ENCODE measurements around the gene IBSP.

IBSP gene

DNA sequence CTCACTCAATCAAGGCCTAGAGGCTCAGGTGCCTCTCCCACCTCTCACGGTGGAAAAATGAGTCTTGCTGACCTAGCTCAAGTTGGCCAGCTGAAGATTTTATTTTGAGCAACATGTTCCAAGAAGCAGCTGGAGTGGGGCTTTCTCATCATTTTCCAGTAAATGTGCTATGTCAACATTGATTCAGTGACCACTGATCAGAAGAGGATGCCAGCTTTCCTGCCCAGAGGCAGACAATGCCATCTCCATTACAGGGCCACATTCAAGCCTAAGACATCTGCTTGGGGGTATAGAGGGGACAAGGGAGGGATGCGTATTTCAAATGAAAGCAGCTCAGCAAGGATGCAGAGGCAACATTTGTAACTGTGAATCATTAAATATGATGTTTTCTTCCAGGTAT lies 36.4 kb downstream of the IBSP start:
- in situ Hi-C loops (cut with MboI; ENCODE audit: low sequenced_read_pairs), result loop anchor here (25.0 kb wide), 2 partner anchors 348 to 677 kb away; partner anchors contain the start of gene PYURF

DNA sequence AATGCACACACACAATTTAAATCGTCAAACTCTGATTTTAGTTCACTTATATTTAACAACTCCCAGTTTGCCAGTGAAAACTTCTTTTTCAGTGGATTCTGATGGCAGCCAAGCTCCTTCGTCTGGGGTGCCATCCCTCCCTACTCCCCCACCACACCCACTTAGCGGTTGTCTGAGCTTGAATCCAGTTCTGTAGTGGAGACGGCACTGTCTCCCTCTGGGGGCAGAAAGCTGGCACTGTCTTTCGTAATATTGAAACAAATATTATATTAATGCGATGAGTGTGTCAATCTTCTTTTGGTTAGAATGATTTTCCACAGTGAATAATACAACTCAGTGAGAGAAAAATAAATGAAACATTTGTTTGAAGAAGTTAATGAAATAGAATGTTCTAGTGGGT lies 38.9 kb downstream of the IBSP start:
- in situ Hi-C loops (cut with MboI; ENCODE audit: low sequenced_read_pairs), result loop anchor here (25.0 kb wide), 2 partner anchors 351 to 674 kb away; partner anchors contain the start of gene PYURF

DNA sequence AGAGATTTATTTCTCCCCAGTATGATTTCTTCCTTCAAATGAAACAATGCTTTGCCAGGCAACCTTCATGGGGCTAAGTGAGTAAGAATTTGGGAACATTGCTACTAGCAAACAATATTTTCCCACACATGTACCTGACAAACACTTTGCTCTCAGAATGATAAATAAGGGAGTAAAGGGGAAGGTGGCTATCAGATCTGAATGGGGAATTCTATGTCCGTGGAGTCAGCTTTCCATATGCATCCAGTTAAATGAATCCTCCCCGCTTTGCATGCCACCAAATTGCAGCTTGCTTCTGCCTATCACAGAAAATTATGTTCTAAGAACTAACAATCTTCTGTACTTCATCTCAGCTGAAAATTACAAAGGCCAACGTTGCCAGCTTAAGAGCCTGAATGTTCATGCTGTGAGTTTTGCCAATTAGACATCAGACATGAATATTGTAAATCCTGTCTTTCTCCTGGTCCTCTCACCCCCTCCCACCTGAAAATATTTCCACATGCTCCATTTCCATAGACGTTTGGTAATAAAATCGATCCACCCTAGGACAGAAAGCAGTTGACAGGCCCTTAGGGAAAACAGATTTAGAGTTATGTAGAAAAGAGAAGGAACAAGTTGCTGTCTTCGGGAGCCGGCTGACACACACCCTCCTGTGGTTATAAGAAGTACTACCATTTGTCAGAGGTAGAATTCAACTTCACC lies 39.7 kb downstream of the IBSP start:
- in situ Hi-C loops (cut with MboI; ENCODE audit: low sequenced_read_pairs), result loop anchor here (25.0 kb wide), 2 partner anchors 352 to 673 kb away; partner anchors contain the start of gene PYURF

DNA sequence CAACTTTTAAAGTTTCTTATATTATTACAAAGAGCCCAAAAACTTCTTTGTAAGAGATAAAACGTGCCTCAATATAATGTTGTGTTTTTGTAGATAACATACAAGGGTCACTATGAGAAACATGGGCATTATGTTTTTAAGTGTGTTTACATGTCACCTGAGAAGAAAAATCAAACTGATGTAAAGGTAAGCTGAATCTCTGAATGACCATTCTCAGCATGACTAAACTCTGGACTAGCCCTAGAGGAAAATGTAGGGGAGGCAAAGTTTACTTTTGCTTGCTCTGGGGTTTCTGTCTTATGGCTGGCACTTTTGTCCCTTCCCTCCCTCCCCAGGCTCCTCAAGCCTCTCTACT lies 40.2 kb downstream of the IBSP start:
- in situ Hi-C loops (cut with MboI; ENCODE audit: low sequenced_read_pairs), result loop anchor here (25.0 kb wide), 2 partner anchors 352 to 673 kb away; partner anchors contain the start of gene PYURF

DNA sequence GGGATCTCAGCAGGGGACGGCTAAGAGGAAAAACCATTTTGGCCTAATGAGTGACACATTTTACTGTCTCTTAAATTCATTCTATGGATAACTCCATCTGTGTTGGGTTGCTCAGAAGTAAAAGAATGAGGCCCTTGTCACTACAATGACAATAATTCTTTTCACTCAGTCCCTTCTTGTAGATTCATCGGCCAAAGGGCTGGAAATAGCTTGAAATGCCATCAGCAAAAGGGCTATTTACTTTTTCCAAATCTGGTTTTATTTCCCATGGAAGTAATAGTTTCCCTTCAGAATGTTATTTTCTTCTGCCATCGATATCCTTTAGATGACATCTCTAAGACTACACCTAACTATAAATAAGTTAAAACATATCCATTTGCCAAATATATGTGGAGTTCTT lies 40.8 kb downstream of the IBSP start:
- in situ Hi-C loops (cut with MboI; ENCODE audit: low sequenced_read_pairs), result loop anchor here (10.0 to 25.0 kb wide), 3 partner anchors 165 to 672 kb away; partner anchors contain the start of gene PYURF

DNA sequence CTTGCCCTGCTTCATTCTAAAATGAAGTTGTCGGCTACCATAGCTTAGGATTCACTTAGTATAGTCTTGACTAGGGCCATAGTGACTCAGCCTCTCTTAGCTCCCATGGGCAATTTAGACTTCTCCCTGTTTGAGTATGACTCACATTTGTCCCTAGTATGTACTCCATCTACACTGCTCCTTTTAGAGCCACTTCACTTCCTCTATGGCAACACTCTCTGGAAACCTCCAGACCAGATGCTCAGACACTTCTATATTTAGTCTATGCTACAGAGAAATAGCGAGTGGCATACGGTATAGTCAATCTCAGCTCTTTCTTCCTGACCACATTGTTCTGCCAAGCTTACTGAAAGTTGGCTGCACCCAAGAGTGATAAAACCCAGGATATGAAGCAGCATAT lies 44.6 kb downstream of the IBSP start:
- in situ Hi-C loops (cut with MboI; ENCODE audit: low sequenced_read_pairs), result loop anchor here (10.0 to 25.0 kb wide), 3 partner anchors 169 to 668 kb away; partner anchors contain the start of gene PYURF

DNA sequence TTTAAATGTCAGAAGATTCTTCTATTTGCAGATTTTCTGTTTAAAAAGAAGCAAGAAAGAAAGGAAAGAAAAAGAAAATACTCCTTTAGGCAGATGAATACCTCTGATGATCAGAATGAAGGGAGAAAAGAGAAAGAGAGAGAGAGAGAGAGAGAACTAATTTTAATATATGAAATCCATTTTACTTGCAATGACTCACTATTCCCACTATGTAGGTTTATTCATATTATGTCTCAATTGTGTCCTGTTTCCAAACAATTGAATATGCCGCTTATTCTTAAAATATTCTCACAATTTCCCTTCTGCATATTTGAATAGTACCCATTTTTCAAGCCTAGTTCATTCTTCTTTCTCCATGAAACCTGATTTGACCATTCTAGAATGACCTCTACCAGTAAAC lies 45.1 kb downstream of the IBSP start:
- in situ Hi-C loops (cut with MboI; ENCODE audit: low sequenced_read_pairs), result loop anchor here (10.0 to 25.0 kb wide), 3 partner anchors 170 to 668 kb away; partner anchors contain the start of gene PYURF

DNA sequence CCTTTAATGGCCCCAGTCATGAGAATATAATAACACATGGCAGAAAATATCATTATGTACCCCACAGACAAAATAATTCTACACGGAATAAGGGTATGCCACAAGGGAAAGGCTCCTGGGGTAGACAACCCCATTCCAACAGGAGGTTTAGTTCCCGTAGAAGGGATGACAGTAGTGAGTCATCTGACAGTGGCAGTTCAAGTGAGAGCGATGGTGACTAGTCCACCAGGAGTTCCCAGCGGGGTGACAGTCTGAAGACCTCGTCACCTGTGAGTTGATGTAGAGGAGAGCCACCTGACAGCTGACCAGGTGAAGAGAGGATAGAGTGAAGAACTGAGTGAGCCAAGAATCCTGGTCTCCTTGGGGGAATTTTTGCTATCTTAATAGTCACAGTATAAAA lies 46.9 kb downstream of the IBSP start:
- in situ Hi-C loops (cut with MboI; ENCODE audit: low sequenced_read_pairs), result loop anchor here (10.0 to 25.0 kb wide), 3 partner anchors 171 to 666 kb away; partner anchors contain the start of gene PYURF

DNA sequence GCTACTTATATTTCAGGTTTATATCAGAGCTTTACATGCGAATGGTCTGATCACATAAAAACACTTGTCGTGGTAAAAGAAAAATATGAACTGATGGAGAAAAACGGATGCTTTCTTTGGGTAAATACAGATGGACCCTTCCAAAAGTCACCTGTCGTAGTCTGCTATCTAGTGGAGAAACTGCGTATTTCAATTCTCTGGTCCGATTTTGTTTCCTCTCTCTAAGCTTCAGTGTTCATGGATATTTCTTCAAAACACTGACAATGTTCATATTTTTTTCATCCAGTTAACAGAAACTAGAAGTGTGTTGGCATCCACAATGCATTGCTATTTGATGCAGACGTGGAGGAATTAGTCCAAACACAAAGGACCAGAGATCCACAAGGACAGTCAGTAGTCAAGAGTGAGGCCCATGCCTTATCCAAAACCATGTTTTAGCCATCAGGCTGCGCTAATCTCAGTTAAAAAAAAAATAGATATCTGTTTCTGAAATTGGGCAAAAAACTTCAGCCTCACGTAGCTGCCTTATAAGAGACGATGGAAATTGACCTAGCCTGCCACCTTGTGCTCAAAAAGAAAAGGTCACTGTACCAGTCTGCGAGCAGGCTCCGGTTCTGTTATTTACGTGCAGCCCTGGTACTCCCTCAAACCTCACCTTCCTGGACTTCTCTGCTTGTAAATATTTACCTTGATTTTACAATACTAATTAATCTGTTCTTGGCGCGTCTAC lies 49.4 kb downstream of the IBSP start:
- in situ Hi-C loops (cut with MboI; ENCODE audit: low sequenced_read_pairs), result loop anchor here (10.0 to 25.0 kb wide), 3 partner anchors 174 to 664 kb away; partner anchors contain the start of gene PYURF

DNA sequence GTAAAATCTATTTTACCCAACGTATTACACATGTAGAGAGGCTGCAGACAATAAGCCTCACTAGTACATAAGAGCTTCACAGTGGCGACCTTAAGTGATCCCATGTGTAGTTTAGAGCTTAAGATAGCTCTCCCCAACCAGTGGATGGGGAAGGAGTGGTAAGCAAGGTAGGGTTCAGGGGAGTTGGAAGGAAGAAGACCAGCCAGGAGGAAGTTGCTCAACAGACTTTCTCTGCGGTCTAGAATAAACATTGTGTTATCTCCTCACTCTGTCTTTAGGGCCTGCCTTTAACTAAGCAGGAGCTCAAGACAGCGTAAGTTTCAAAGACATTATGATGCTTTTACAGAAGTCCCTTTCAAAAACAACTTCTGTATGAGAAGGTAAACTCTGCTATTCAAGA lies 50.3 kb downstream of the IBSP start:
- in situ Hi-C loops (cut with MboI; ENCODE audit: low sequenced_read_pairs), result loop anchor here (10.0 to 25.0 kb wide), 5 partner anchors 115 to 663 kb away; partner anchors contain the start of gene PYURF

DNA sequence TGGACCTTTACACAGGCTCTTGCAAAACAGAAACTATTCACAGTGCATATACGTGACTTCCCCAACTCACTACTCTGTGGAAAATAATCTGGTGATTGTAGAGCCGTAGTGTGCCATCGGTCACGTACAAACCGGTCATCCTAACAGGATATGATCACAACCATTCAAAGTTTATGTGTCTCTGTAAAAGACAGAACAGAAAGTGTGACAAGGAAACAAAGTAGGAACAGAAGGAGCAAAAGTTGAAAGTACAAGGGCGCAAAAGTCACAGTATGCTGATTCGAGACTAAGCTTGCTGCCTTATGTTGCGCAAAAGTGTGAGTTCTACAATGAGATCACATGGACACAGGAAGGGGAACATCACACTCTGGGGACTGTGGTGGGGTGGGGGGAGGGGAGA lies 52.0 kb downstream of the IBSP start:
- in situ Hi-C loops (cut with MboI; ENCODE audit: low sequenced_read_pairs), result loop anchor here (10.0 to 25.0 kb wide), 2 partner anchors 113 to 361 kb away; no protein-coding TSS in a partner anchor

DNA sequence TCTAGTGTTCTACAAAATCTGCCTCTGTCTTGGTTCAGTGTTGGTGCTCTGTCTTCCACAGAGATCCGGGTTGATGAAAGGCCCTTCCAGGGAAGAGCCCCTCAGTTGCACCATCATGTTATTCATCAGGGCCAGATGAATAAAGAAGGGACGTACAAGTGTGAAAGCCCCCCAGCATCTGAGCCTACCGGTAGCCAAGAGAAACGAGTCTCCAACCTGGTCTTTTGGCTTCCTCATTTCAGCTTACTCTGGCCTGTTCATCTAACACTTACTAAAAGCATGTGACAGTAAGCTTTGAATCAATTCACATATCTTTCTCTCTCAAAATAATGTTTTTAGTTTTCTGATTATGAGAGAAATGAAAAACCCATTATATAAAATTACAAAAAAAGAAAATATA lies 52.6 kb downstream of the IBSP start:
- in situ Hi-C loops (cut with MboI; ENCODE audit: low sequenced_read_pairs), result loop anchor here (10.0 to 25.0 kb wide), 2 partner anchors 113 to 360 kb away; no protein-coding TSS in a partner anchor

DNA sequence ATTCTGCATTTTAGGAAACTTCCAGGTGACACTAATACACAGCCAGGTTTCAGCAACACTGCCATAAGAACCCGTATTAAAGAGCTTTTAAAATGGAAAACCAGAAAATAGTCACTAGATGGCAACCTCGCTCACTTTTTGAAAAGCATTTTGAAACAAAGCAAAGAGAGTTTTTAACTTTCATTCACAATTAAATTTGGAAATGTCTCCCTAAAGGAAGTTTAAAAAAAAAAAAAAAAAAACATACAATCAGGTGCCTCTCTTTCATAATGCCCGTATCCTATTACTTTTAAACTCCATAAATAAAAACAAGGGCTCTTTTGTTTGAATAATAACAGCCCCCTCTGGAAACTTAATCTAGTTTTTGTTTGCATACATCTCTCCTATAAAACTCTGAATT lies 53.8 kb downstream of the IBSP start:
- in situ Hi-C loops (cut with MboI; ENCODE audit: low sequenced_read_pairs), result loop anchor here (10.0 to 25.0 kb wide), 2 partner anchors 112 to 359 kb away; no protein-coding TSS in a partner anchor

DNA sequence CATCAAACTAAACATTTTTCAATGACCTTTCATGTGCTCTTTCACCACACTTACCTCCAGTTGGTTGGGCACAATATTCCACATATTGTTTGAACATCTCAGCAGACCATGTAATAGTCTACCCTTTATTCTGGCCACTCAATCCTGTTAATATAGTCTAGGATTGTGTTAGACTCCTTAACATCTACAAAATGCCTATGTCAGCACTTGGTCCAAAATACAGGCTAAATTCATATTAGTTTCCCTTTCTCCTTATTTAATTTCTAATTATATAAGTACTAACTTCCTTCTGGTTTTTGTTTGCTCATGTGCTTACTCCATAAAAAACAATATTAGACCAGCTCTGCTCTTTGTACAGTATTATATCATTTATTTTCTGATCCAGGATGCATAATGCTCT lies 54.5 kb downstream of the IBSP start:
- in situ Hi-C loops (cut with MboI; ENCODE audit: low sequenced_read_pairs), result loop anchor here (10.0 to 25.0 kb wide), 2 partner anchors 111 to 358 kb away; no protein-coding TSS in a partner anchor

DNA sequence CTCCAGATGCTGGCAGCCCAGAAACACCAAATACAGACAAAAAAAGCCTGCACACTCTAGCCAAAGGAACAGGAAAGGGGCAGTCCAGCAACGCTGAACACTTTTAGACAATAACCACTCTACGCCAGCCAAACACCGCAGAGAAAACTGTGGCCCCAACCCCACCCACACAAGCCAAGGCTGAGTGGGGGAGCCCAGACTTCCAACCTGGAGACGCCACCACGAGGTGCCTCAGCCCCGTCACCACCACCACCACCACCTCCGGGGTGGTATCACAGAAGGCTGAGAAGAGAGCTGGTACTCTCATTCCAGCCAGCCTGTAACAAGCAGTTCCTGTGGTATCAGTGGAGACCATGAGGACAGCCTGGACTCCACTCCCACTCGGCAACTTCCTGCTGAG lies 56.2 kb downstream of the IBSP start:
- in situ Hi-C loops (cut with MboI; ENCODE audit: low sequenced_read_pairs), result loop anchor here (10.0 to 25.0 kb wide), 2 partner anchors 109 to 357 kb away; no protein-coding TSS in a partner anchor

DNA sequence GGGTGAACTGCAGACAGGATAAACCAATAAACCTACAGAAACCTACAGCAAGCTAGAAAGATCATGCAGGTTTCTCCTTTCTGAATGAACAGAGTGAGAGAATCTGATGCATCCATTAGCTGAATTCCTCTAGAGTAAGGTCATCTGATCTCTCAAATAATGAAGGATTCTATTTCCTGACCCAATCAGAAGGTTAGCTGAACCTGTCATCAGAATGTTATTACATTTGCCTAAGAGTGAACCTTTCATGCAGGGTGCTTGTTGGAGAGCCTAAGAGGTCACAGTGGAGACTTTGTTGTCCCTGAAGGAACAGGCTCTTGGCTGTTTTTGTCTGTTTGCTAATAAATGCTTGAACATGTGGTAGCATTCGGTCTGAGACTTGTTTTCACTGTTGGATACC lies 57.5 kb downstream of the IBSP start:
- in situ Hi-C loops (cut with MboI; ENCODE audit: low sequenced_read_pairs), result loop anchor here (10.0 to 25.0 kb wide), 2 partner anchors 108 to 355 kb away; no protein-coding TSS in a partner anchor

DNA sequence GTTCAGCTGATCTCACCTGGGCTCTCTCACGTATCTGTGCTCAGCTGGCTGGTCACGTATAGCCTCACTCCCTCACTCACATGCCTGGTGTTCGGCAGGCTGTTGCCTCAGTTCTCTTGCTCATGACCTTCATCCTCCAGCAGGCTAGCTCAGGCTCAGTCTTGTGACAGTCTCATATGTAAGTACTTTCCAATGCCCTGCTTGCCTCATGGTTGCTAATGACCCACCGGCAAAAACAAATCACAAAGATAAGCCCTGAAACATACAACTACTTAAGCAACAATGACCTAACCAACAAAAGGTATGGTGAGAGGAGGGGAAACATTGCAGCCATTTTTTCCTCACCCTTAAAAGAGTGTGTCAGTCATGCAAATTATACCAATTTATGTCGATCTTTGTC lies 58.4 kb downstream of the IBSP start:
- in situ Hi-C loops (cut with MboI; ENCODE audit: low sequenced_read_pairs), result loop anchor here (10.0 to 25.0 kb wide), 2 partner anchors 107 to 355 kb away; no protein-coding TSS in a partner anchor

All from HL-60/S4 (cell line).